Caki2 (cell line): Measurements from ENCODE around the gene RNU1-4. TPM values are rescaled to one million over a fixed set of nuclear protein-coding genes. Genes with fewer than 3 reads are reported as not detected.
"Not testable (repeated sequence)": the region's sequence is repeated elsewhere in the genome, so short reads cannot be mapped to it uniquely, and the experiment has no call there.

ENCODE experiments used
- DNase-seq: peaks from one replicate; pipeline ENCODE4 v3.0.0-alpha.2; 2015; ENCODE audit warnings: low read depth
- in situ Hi-C: cut with HindIII; loops from 2 replicates; pipeline ENCODE4 v1.10.0; 2016; ENCODE audit warnings: low sequenced_read_pairs, low pct_unique_long_range_greater_than_20kb, mixed read lengths
- total RNA-seq: library from RNA; depleted of rRNA; stranded (reverse); fragments of >200 nt; shearing (Covaris generic); gene quantifications from 2 replicates; pipeline ENCODE4 v1.2.3, GENCODE V29; 2014; ENCODE audit warnings: low replicate concordance

RNU1-4 gene
- total RNA-seq, 1 experiment from 2014 or later, result not detected

DNA sequence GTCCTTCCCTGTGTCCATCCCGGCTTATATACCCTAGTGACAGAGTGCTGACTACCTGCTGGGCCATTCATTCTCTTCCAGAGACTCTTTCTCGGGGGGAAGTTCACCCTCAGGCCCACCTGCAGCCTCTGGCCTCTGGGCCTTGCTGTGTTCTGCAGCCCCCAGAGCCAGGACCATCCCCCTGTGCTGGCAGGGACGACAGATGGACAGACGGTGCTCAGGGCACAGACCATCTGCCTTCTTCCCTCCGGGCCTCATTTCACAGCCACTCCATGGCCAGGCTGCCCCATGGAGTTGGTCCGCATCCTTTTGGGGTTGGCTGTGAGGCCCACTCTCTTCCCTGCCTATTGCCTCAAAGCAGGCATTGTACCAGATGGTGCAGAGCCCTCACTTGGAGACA lies 34.0 kb upstream of the RNU1-4 start:
- in situ Hi-C loops, result not testable (repeated sequence)

DNA sequence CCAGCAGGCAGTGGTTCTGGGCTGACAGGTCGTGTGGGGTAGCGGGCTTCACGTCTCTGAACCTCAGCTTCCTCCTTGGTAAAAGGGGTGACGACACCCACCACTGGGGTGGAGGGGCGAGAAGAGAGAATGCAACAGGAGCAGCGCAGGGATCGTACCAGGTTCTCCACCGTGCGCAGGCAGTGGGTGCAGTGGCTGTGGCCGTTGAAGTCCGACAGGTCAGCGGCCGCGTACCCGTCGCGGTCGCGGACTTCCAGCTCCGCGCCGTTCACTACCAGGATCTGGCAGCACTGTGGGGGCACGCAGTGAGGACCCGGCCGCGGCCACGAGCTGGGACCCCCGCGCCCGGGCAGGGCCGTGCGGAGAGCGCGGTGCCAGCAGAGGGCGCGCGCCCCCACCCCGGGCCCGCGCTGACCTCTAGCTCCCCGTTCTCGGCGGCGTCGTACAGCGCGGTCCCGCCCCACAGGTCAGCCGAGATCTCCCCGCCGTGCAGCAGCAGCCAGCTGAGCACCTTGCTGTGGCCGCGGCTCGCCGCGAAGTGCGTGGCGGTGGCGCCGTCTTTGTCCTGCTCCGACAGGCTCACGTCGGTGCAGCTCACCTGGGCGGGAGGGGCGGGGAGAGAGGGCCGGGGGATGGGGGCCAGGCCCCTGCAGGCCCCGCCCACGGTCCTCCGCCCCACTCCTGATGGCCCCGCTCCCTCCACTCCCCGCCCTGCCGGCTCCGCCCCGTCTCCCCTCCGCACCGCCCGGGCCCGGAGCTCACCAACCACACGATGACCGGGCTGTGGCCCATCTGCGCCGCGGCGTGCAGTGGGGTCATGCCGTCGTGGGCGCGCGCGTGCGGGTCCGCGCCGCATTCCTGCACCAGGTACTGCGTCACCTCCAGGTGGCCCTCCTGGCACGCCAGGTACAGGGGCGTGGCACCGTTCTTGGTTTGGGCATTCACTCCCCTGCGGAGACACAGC lies 32.9 kb upstream of the RNU1-4 start:
- in situ Hi-C loops, DNase-seq: not testable (repeated sequence)

More for the DNA sequence above, 34.0 kb upstream of the RNU1-4 start:
- not testable (repeated sequence) for DNase-seq

DNA sequence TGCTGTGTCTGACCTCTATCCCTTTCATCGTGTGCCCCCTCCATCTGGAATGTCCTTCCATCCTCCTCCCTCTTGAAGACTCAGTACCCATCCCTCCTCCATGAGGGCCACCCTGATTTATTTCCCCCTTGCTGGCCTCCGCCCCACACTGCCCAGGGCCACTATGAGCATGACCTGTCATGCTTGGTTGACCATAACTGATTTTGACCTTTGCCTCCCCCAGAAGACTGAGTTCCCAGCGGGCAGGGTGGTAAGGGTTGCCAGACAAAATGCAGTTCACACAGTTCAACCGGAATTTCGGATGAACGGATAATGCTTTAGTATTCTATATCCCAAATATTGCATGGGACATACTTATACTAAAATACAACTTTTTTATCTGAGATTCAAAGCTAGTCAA lies 31.6 kb upstream of the RNU1-4 start:
- DNase-seq, in situ Hi-C loops: not testable (repeated sequence)

DNA sequence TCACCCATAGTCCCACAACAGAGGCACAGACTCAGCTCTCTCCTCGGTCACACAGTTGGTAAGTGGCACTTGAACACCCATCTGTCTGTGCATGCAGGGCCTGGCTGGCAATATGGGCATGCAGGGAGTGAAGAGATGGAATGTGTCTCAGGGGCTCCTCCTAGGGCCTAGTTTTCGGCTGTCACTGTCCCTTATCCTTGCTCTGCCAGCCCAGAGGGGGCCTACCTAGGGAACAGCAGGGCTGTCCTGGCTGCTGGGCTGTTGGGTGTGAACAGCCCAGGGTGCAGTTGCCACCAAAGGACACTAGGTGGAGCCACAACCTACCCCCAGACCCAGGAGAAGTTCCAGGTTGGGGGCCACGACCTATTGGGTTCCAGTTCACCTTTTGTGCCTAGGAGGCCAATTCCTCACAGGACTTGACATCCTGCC lies 30.6 kb upstream of the RNU1-4 start:
- DNase-seq, in situ Hi-C loops: not testable (repeated sequence)

DNA sequence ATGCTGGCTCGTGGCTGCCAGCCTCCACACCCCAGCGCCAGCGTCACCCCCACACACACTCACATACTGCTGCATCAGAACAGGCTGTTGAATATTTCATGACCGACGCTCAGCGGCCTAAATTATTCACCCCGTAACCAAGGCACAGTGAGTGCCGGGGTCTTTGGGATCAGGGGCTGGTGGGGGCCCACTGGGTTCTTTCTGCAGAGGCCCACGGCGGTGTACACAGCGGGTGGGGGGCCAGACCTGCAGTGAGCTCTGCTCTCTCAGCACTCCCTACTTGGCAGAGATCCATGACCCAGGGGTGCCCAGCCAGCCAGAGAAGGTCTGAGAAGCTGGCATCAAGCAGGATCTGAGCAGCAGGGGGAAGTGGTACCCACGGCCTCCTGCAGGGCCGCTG lies 29.7 kb upstream of the RNU1-4 start:
- DNase-seq, in situ Hi-C loops: not testable (repeated sequence)

DNA sequence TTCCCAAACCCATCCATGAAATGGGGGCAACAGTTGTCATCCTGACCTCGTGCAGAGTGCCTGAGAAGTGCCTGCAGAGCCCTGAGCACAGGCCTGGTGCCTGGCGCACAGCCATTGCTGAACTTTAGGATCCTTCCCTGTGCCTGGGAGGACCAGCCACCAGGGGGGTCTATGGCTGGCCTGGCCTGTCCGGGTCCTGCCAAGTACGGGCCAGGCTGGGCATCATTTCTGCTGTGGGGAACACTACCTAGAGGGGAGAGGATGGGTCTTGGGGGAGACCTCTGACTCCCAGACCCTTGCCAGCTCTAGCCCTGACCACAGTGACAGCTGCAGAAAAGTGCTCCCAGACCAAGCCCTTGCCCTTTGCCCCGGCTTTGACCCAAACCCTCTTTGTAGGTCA lies 28.2 kb upstream of the RNU1-4 start:
- in situ Hi-C loops, result not testable (repeated sequence)

DNA sequence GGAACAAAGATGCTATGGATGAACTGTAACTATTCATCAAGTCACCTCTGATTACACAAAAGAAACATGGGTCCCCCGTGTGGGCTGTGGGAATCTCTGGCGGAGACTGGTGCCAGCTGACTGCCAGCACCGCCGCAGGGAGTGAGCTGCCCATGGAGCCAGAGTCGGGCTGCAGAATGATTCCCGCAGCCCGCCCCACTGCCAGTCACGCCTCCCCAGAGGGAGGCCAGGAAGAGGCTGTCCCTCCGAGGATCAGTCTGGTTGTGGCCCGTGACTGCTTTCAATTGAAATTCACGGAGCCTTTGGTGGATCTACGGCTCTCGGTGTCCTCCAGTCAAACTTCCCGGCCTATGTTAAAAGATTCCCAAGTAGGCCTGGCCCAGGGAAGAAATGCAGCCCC lies 27.7 kb upstream of the RNU1-4 start:
- in situ Hi-C loops, DNase-seq: not testable (repeated sequence)

More for the DNA sequence above, 28.2 kb upstream of the RNU1-4 start:
- DNase-seq, result not testable (repeated sequence)

DNA sequence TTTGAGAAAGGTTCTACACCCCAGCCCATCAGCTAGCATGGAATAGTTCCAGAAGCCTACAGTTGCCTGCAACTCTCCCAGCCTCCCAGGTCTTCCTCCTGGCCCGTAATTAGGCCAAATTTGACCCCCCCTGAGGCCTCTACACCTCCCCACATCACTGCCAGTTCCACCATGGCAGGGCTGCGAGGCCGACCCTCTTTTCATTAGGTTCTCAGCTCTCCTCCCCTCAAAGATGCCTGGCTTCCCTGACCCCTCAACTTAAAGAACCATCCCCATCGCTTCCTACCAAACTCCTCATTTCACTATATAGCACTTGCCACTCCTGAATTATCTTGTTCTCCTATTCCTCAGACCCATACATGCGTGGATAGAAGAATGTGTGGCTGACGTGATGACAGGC lies 27.3 kb upstream of the RNU1-4 start:
- in situ Hi-C loops, DNase-seq: not testable (repeated sequence)

DNA sequence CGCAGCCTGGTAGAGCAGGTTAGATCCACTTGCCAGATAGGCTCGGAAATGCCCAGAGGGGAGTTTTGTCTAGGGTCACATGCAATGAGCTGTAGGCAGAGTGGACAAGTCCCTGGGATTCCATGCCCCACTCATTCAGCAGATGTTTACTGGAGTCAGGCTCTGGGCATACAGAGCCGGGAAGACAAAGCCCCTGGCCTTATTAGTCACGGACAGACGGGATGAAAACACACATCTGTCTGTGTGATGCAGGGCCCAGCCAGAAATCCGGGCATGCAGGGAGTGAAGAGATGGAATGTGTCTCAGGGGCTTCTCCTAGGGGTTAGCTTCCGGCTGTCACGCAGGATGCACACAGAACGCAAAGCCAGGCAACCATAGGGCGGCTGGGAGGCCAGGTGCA lies 26.8 kb upstream of the RNU1-4 start:
- in situ Hi-C loops, DNase-seq: not testable (repeated sequence)

DNA sequence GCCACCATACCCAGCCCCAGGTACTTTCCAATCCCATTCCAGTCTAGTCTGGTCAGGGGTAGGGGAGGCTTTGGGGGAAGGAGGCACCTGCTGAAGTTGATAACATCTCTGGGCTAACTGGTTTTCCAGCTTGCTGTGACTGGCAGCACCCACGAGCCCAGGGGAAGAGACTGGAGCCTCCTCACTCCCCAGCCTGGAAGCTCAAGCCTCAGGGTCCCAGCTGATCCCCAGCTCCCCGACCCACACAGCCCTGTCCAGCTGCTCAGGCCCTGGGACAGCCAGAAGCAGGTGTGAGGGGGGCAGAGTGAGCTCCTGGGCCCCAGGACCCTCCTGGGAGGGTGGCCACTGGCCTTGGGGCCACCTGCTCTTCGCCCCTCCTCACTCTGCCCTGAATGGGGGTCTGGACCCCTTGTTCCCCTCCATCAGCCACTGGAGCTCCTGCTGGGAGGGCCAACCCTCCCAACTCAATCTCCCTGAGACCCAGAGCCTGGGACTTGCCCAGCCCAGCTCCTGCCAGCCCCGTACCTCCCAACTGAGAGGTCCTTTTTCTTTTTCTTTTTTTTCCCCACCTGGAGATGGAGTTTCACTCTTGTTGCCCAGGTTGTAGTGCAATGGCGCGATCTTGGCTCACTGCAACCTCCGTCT lies 23.5 kb upstream of the RNU1-4 start:
- in situ Hi-C loops, result no loop called here
- DNase-seq, result no peak

DNA sequence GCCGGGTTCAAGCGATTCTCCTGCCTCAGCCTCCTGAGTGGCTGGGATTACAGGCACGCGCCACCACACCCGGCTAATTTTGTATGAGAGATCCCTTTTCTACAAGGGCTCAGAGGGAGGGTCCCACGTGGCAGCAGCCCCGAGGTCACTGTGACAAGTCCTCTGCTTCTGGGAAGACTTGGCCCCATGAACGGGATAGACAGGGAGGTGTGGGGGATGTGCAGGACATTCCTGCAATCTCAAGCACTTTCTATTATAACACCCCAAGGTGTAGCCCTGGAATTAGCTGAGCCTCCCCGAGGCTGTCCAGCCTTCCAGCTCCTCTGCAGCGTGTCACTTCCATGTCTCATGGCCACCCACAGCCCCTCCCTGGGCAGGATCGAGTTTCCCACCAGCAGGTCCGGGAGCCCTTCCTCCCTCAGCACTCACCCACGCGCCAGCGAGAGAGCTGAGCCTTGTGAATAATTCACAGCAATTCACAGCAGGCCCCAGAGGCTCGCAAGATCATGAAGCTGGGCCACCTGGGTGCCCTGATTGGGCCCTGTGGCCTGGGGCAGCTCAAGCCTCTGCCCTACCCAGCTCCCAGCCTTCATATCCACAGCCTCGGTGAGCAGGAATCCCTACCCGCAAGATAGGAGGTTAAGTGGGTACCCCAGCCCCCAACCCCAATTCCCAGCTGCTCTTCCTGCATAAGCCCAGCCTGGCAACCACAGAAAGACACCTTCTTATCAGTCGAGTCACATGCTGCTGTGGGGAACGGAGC lies 22.8 kb upstream of the RNU1-4 start:
- peak; percentile 25 for DNase-seq
- in situ Hi-C loops, result no loop called here

DNA sequence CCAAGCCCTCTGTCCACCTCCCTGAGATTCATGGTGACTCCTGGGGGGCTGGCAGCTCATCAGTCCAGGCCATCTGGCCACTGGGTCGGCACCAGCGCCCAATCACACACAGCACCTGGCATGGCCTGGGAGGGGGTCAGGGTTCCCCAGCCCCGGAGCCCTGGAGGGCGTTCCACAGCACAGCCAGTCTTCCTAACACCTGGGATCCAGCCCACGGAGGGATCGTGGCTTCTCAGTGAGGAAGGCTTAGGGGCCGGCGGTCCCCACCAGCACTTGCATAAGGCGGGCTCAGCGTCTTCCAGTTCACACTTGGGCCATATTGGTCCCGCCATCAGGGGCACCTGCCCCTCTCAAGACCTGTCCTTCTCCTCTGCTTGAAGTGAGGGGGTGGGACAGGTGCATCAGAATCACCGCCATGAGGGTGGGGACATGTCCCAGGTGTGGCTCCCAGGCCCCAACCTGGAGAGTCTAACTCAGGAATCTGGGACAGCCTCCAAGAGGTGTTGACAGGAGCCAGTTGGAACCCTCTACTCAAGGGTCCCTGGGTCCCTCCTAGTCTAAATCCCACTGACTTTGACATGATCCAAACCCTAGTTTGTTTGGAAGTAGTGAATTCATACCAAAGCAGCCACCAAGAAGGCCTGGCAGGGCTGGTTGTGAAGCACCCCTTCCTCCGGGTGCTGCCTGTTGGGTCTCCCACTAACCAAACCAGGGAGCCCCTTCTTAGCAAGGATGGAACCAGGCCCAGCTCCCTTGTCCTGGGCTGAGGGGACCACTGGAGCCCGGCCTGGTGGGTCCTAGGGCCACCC lies 22.0 kb upstream of the RNU1-4 start:
- DNase-seq, in situ Hi-C loops: not testable (repeated sequence)

DNA sequence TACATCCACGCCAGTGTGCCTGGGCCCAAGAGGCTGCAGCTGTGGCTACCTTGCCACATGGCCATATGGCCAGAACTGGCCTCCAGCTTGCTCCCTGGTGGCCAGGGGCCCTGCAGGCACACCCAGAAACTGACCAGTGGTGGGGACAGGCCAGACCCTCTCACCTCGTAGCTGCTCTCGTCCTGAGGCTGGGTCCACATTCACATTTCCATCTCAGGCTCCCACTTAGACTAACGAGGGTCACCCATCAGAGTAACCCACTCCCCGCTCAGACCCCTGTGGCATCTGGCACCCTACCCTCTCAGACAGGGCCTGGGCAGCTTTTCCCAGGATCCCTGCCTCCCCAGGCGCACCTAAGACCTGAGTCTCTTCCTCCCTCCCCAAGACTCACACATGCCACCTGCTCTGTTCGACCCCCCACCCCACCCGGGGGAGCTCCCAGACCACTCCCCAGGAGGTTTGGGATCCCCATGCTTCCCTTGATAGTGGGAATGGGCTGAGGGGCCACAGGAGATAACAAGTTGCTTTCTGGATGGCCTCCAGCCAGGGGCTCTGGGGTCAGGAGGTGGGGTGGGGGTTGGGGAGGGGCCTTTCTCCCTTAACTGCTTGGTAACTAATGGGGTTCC lies 21.3 kb upstream of the RNU1-4 start:
- in situ Hi-C loops, result no loop called here
- no peak for DNase-seq

DNA sequence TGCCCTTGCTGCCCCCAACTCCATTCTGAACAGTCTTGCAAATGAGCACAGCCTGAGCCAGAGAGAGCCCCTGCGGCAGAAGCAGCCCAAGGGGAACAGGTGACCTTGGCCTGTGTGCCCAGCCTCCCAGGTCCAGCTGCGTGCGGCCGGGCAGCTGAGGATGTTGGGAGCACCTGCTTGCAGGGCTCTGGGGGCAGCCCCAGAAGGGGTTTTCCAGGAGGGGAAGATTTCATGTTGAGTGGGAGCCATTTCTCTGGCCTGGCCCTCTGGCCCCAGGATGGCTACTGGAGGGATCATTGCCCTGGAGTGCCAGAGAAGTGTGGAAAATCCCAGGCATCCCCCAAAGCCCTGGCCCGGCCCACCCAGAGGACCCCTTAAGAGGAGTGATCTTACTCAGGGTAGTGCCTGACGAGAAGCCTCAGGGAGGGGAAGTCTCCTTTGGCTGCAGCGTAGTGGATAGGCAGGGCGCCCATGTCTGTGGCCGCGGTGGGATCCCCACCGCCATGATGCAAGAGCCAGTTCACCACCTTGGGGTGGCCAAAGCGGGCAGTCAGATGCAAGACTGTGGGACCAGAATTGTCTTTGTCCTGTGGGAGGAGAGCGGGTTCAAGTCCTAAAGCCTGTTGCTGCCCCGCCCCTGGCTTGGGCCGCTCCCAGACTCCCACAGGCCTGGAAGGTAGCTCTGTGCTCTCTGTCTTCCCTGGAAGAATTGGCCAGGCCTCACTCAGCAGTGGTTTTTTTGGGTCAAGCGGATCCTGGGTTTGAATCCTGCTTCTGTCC lies 20.6 kb upstream of the RNU1-4 start:
- in situ Hi-C loops, result no loop called here
- DNase-seq, result no peak

DNA sequence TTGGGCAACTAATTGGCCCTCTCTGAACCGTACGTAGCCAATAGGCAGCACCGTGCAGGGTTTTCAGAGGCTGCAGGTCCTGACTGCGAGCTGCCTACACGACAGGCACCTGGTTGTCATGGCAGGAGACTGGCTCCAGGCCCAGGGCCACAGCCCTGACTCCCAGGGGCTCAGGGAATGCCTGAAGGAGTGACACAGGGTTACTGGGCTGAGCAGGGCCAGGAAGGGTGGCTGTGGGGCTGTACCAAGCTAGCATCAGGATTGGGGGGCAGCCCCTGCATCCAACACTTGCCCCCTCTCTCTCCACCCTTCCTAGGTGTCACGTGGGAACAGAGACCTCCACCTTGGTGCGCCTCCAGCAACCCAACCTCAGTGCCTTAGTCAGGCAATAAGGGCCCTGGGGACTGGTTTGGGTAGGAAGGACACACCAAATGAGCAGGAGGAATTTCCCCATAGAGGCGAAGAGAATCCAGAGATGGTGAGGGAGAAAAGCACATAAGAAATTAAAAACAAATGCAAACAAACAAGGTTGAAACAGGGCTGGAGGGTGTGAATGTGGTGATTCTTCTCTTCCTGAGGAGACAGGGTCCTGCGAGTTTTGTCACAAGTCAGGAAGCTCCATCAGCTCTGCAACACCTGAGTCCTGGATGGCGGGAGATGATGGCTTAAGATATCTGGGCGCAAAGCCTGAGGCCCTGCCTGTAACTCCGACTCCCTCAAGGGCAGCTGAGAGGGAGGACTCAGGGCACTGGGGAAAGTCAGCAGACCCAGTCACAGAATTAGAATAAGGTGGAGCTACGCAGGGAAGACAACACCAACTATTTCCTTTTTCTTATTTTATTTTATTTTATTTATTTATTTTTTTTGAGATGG lies 19.7 kb upstream of the RNU1-4 start:
- in situ Hi-C loops, result no loop called here
- no peak for DNase-seq
